IMR-90 (cell line): ENCODE results near the gene BCAS1. TPM values are rescaled to one million over a fixed set of nuclear protein-coding genes. Genes with fewer than 3 reads are reported as not detected.

Source experiments
- ATAC-seq: fragments of 200-7000 bp; cut with Tn5 transposase; 2 replicates; pipeline ENCODE4 v1.9.1; 2020; ENCODE audit warnings: low read depth, mild to moderate bottlenecking, moderate library complexity
- BruUV-seq: library from RNA; stranded (reverse); fragments of 400-500 nt; replicated peaks from 2 replicates; lab custom pipeline; 2021; lab: Mats Ljungman, UMichigan
- CTCF ChIA-PET: fragments of 300-600 bp; formaldehyde crosslinking; extraction: SDS; loops from one replicate; lab custom pipeline; 2021; ENCODE audit warnings: antibody characterized with exemption; lab: Yijun Ruan, JAX
- POLR2A ChIA-PET: fragments of 300-600 bp; sonication (Branson Sonifier 250); formaldehyde crosslinking; loops from one replicate; lab custom pipeline; 2022; ENCODE audit warnings: antibody characterized with exemption; ENCODE audit not compliant: unreplicated experiment; lab: Charles Lee
- DNase-seq: peaks from one replicate; pipeline ENCODE4 v3.0.0; 2013
- H2AFZ ChIP-seq: replicated peaks from 2 replicates; pipeline ENCODE3; 2013; ENCODE audit warnings: low read length, mild to moderate bottlenecking; ENCODE audit not compliant: poor library complexity
- H2AK5ac ChIP-seq: 2 replicates; pipeline ENCODE4 v1.6.1; 2013; ENCODE audit warnings: low read depth, low read length, inconsistent platforms
- H2AK9ac ChIP-seq: replicated peaks from 2 replicates; pipeline ENCODE3; 2013; ENCODE audit warnings: mild to moderate bottlenecking, low read depth, low read length, moderate library complexity; ENCODE audit not compliant: poor library complexity
- H2BK120ac ChIP-seq: 2 replicates; pipeline ENCODE4 v1.6.1; 2013; ENCODE audit warnings: low read depth, low read length, inconsistent platforms
- H2BK15ac ChIP-seq: 3 replicates; pipeline ENCODE4 v1.6.1; 2013; ENCODE audit warnings: low read depth, low read length, inconsistent platforms
- H2BK20ac ChIP-seq: 2 replicates; pipeline ENCODE4 v1.6.1; 2013; ENCODE audit warnings: low read depth, mild to moderate bottlenecking, inconsistent platforms, low read length, moderate library complexity
- H2BK5ac ChIP-seq: 2 replicates; pipeline ENCODE4 v1.6.1; 2013; ENCODE audit warnings: mild to moderate bottlenecking, low read depth, low read length, inconsistent platforms; ENCODE audit not compliant: poor library complexity, severe bottlenecking
- H3K14ac ChIP-seq: replicated peaks from 2 replicates; pipeline ENCODE4 v1.6.1; 2013; ENCODE audit warnings: low read depth, low read length, inconsistent platforms
- H3K18ac ChIP-seq: 2 replicates; pipeline ENCODE4 v1.6.1; 2013; ENCODE audit warnings: low read depth, low read length, control low read depth
- H3K23ac ChIP-seq: 2 replicates; pipeline ENCODE4 v1.6.1; 2013; ENCODE audit warnings: low read depth, low read length, inconsistent platforms
- H3K27ac ChIP-seq: 2 replicates; pipeline ENCODE4 v1.5.1; 2013; ENCODE audit warnings: mild to moderate bottlenecking, control low read depth, low read length; ENCODE audit not compliant: insufficient read depth
- H3K27me3 ChIP-seq: 2 replicates; pipeline ENCODE4 v1.6.1; 2013; ENCODE audit warnings: low read length; ENCODE audit not compliant: control insufficient read depth, insufficient read depth
- H3K36me3 ChIP-seq: 2 replicates; pipeline ENCODE4 v1.6.1; 2013; ENCODE audit warnings: low read length, mixed read lengths; ENCODE audit not compliant: control insufficient read depth, insufficient read depth
- H3K4ac ChIP-seq: 2 replicates; pipeline ENCODE4 v1.6.1; 2013; ENCODE audit warnings: low read depth, low read length, inconsistent platforms
- H3K4me1 ChIP-seq: 2 replicates; pipeline ENCODE4 v1.6.1; 2013; ENCODE audit warnings: low read length, mixed read lengths; ENCODE audit not compliant: control insufficient read depth, insufficient read depth
- H3K4me2 ChIP-seq: 2 replicates; pipeline ENCODE4 v1.6.1; 2013; ENCODE audit warnings: low read depth, mild to moderate bottlenecking, control low read depth, low read length, moderate library complexity
- H3K4me3 ChIP-seq: 2 replicates; pipeline ENCODE4 v1.5.1; 2013; ENCODE audit warnings: low read depth, mild to moderate bottlenecking, control low read depth, low read length, moderate library complexity; ENCODE audit not compliant: insufficient read depth
- H3K56ac ChIP-seq: 2 replicates; pipeline ENCODE4 v1.6.1; 2013; ENCODE audit warnings: low read length, inconsistent platforms; ENCODE audit not compliant: insufficient read depth; ENCODE audit errors: extremely low read depth
- H3K79me1 ChIP-seq, 2 experiments: 2 replicates each; pipeline ENCODE4 v1.6.1; 2013; ENCODE audit warnings: low read length in 2 of 2, inconsistent platforms in 1 of 2, low read depth in 1 of 2
- H3K9ac ChIP-seq: 2 replicates; pipeline ENCODE4 v1.6.1; 2013; ENCODE audit warnings: low read depth, low read length, control low read depth
- H3K9me1 ChIP-seq: 2 replicates; pipeline ENCODE4 v1.6.1; 2013; ENCODE audit warnings: low read length, inconsistent platforms; ENCODE audit not compliant: insufficient read depth
- H3K9me3 ChIP-seq: 2 replicates; pipeline ENCODE4 v1.6.1; 2013; ENCODE audit warnings: low read length; ENCODE audit not compliant: control insufficient read depth, insufficient read depth
- H4K20me1 ChIP-seq: 2 replicates; pipeline ENCODE4 v1.6.1; 2013; ENCODE audit warnings: low read length, inconsistent platforms; ENCODE audit not compliant: insufficient read depth
- H4K5ac ChIP-seq: 2 replicates; pipeline ENCODE4 v1.6.1; 2013; ENCODE audit warnings: mild to moderate bottlenecking, low read depth, low read length, control low read depth
- H4K8ac ChIP-seq, 2 experiments: 2 replicates each; pipeline ENCODE4 v1.6.1; 2013; ENCODE audit warnings: low read depth in 2 of 2, low read length in 2 of 2, control low read depth in 1 of 2, inconsistent platforms in 1 of 2
- H4K91ac ChIP-seq: 2 replicates; pipeline ENCODE4 v1.6.1; 2013; ENCODE audit warnings: low read depth, low read length, inconsistent platforms; ENCODE audit not compliant: insufficient read depth
- BHLHE40 ChIP-seq: fragments of 150-350 bp; IDR thresholded peaks from 2 replicates; pipeline ENCODE4 v1.6.1; 2016; ENCODE audit warnings: mild to moderate bottlenecking, low read depth, low read length
- CEBPB ChIP-seq: IDR thresholded peaks from 2 replicates; pipeline ENCODE4 v1.6.1; 2012; ENCODE audit warnings: low read depth, low read length, improper control_type of control experiment
- CHD1 ChIP-seq: IDR thresholded peaks from 2 replicates; pipeline ENCODE4 v1.6.1; 2012; ENCODE audit warnings: low read depth, low read length, improper control_type of control experiment
- CTCF ChIP-seq: conservative IDR thresholded peaks from 2 replicates; pipeline ENCODE4 v1.5.1; 2012; ENCODE audit warnings: mild to moderate bottlenecking, low read depth, low read length, improper control_type of control experiment
- ELK1 ChIP-seq: fragments of 150-350 bp; IDR thresholded peaks from 2 replicates; pipeline ENCODE4 v1.6.1; 2016; ENCODE audit warnings: low read depth, mild to moderate bottlenecking, low read length, moderate library complexity, borderline replicate concordance
- FOS ChIP-seq: fragments of 150-350 bp; IDR thresholded peaks from 2 replicates; pipeline ENCODE4 v1.6.1; 2016; ENCODE audit warnings: low read depth, low read length
- MAFK ChIP-seq: IDR thresholded peaks from 2 replicates; pipeline ENCODE4 v1.6.1; 2012; ENCODE audit warnings: low read depth, low read length, improper control_type of control experiment
- MAZ ChIP-seq: IDR thresholded peaks from 2 replicates; pipeline ENCODE4 v1.6.1; 2012; ENCODE audit warnings: low read depth, mild to moderate bottlenecking, low read length, improper control_type of control experiment, moderate library complexity, borderline replicate concordance
- MXI1 ChIP-seq: IDR thresholded peaks from 2 replicates; pipeline ENCODE4 v1.6.1; 2012; ENCODE audit warnings: low read depth, mild to moderate bottlenecking, low read length, moderate library complexity, borderline replicate concordance
- NFE2L2 ChIP-seq: fragments of 150-350 bp; IDR thresholded peaks from 2 replicates; pipeline ENCODE4 v1.6.1; 2016; ENCODE audit warnings: low read depth, mild to moderate bottlenecking, low read length
- POLR2A ChIP-seq: IDR thresholded peaks from 2 replicates; pipeline ENCODE4 v1.6.1; 2012; ENCODE audit warnings: mild to moderate bottlenecking, low read depth, low read length
- RAD21 ChIP-seq: IDR thresholded peaks from 2 replicates; pipeline ENCODE4 v1.6.1; 2012; ENCODE audit warnings: low read length, improper control_type of control experiment
- RCOR1 ChIP-seq: IDR thresholded peaks from 2 replicates; pipeline ENCODE4 v1.6.1; 2012; ENCODE audit warnings: mild to moderate bottlenecking, low read length, improper control_type of control experiment; ENCODE audit not compliant: insufficient replicate concordance
- RFX5 ChIP-seq: IDR thresholded peaks from 2 replicates; pipeline ENCODE4 v1.8.0; 2012; ENCODE audit warnings: low read depth, mild to moderate bottlenecking, low read length, moderate library complexity
- SMC3 ChIP-seq: fragments of 150-350 bp; IDR thresholded peaks from 2 replicates; pipeline ENCODE4 v1.6.1; 2016; ENCODE audit warnings: low read depth, mild to moderate bottlenecking, antibody characterized with exemption, low read length, moderate library complexity
- USF2 ChIP-seq: fragments of 150-350 bp; IDR thresholded peaks from 2 replicates; pipeline ENCODE4 v1.6.1; 2017; ENCODE audit warnings: mild to moderate bottlenecking, antibody characterized with exemption, low read length, low read depth
- WGBS, 2 experiments: methylation state at CpG; one replicate each; pipeline versions ENCODE4 v1.1.5 to v1.1.7; 2013; ENCODE audit warnings: missing lambda C conversion rate in 2 of 2; ENCODE audit not compliant: insufficient read length in 1 of 2; ENCODE audit errors: extremely low coverage in 2 of 2; 5-methylcytosine and 5-hydroxymethylcytosine counted together
- dilution Hi-C: fragments of 300-500 bp; cut with HindIII; formaldehyde crosslinking; loops from one replicate; pipeline ENCODE4 v1.14.3; 2018; ENCODE audit warnings: low sequenced_read_pairs; ENCODE audit not compliant: unreplicated experiment
- in situ Hi-C: fragments of 300-500 bp; cut with MboI; formaldehyde crosslinking; loops from 3 replicates; pipeline ENCODE4 v1.14.3; 2019; ENCODE audit warnings: low sequenced_read_pairs, inconsistent platforms, mixed read lengths
- intact Hi-C: fragments of 100-400 bp; cut with micrococcal nuclease; formaldehyde crosslinking; loops from 2 replicates; pipeline ENCODE4 v1.10.0; 2022
- polyA plus RNA-seq, 3 experiments: library from polyadenylated mRNA; depleted of rRNA; stranded (reverse); fragments of >200 nt; gene quantifications; 2 replicates each; pipeline ENCODE4 v1.2.3, GENCODE V29; 2012; ENCODE audit warnings: low replicate concordance in 1 of 3
- total RNA-seq: library from RNA; depleted of rRNA; stranded (reverse); fragments of >200 nt; gene quantifications from 2 replicates; pipeline ENCODE4 v1.2.3, GENCODE V29; 2012

The BCAS1 gene
- total and polyA plus RNA-seq, 2 of the 4 experiments (the other 2 are of a cell fraction), result under 0.01 TPM; not detected in 1

GRCh38 chr20:54069501-54069971, 858 bp downstream of the BCAS1 start:
- Histone ChIP-seq H2BK120ac (no peak overlapping the region), H4K8ac (no peak overlapping the region), H3K4ac (no peak overlapping the region), H3K4me3 (no peak overlapping the region), H3K36me3 (no peaks in the 10 kb centered on the region), H3K4me2 (no peak overlapping the region), H4K91ac (no peak overlapping the region), H3K56ac (no peak overlapping the region), H2BK20ac (no peak overlapping the region), H4K20me1 (no peaks in the 10 kb centered on the region), H3K27me3 (peaks cover under 1% of the 10 kb centered on the region), H2AFZ (no peak overlapping the region), H3K27ac (no peak overlapping the region), H3K14ac (no peak overlapping the region), H4K5ac (no peak overlapping the region), H2BK15ac (no peak overlapping the region), H3K23ac (no peak overlapping the region), H2AK9ac (no peak overlapping the region), H2BK5ac (no peak overlapping the region), H2AK5ac (no peak overlapping the region), H3K9me1 (no peaks in the 10 kb centered on the region), H3K18ac (no peak overlapping the region), H3K9ac (no peak overlapping the region), H3K4me1 (no peaks in the 10 kb centered on the region), H3K9me3 (no peaks in the 10 kb centered on the region), H3K79me1 (no peaks in the 10 kb centered on the region)
- 66% methylated on average over 7 of the region's 9 CpGs; no CpG with 5 or more reads in 1 of the 2 experiments for WGBS, 2 experiments
- in situ Hi-C loops (no loop called here), dilution Hi-C loops (no loop called here), intact Hi-C loops (loop anchor here (10.0 kb wide), 1 partner anchor 495 kb away; no protein-coding TSS in a partner anchor)
- no peak for ATAC-seq
- ChIA-PET CTCF (no interaction called here), POLR2A (no interaction called here)
- TF ChIP-seq CTCF, result no peak
- TF ChIP-seq BHLHE40, result no peak
- no peak for TF ChIP-seq NFE2L2
- TF ChIP-seq FOS, result no peak
- TF ChIP-seq CEBPB, result no peak
- no peak for TF ChIP-seq CHD1
- no peak for TF ChIP-seq RAD21
- no peak for TF ChIP-seq MXI1
- TF ChIP-seq SMC3, result no peak
- TF ChIP-seq RFX5, result no peak
- TF ChIP-seq RCOR1, result no peak
- no peak for TF ChIP-seq MAZ
- no peak for TF ChIP-seq MAFK
- TF ChIP-seq POLR2A, result no peak
- TF ChIP-seq USF2, result no peak
- no peak for TF ChIP-seq ELK1
- BruUV-seq, result no TSS peak
- DNase-seq, result no peak
